HepG2 (cell line): ENCODE data around the gene HSPA1L. TPM values are rescaled to one million over a fixed set of nuclear protein-coding genes. Genes with fewer than 3 reads are reported as not detected.

Experiments
- ELF4 ChIP-seq: sonication (generic); formaldehyde crosslinking; IDR thresholded peaks from 2 replicates; pipeline ENCODE4 v1.5.0; 2020; ENCODE audit warnings: missing genetic modification reagents, mild to moderate bottlenecking, moderate library complexity, borderline replicate concordance
- ETV6 ChIP-seq: sonication (generic); formaldehyde crosslinking; conservative IDR thresholded peaks from 2 replicates; pipeline ENCODE4 v1.4.0; 2020; ENCODE audit warnings: missing genetic modification reagents
- FOXC1 ChIP-seq: sonication (generic); formaldehyde crosslinking; IDR thresholded peaks from 2 replicates; pipeline ENCODE4 v1.8.0; 2022; ENCODE audit warnings: mild to moderate bottlenecking, missing genetic modification reagents, borderline replicate concordance
- GABPB1 ChIP-seq: IDR thresholded peaks from 2 replicates; pipeline ENCODE4 v1.6.1; 2016; ENCODE audit warnings: mild to moderate bottlenecking, missing genetic modification reagents, moderate library complexity, missing compliant biosample characterization
- HOXA9 ChIP-seq: sonication (generic); formaldehyde crosslinking; IDR thresholded peaks from 2 replicates; pipeline ENCODE4 v1.8.1; 2022; ENCODE audit warnings: missing genetic modification reagents, mild to moderate bottlenecking, moderate library complexity, borderline replicate concordance
- KDM4B ChIP-seq: sonication (generic); formaldehyde crosslinking; IDR thresholded peaks from 2 replicates; pipeline ENCODE4 v1.4.0; 2020; ENCODE audit warnings: missing genetic modification reagents
- KDM5A ChIP-seq: fragments of 200-600 bp; sonication (generic); IDR thresholded peaks from 2 replicates; pipeline ENCODE4 v1.7.0; 2018; ENCODE audit warnings: antibody characterized with exemption, mild to moderate bottlenecking, low read length, borderline replicate concordance
- POLR2G ChIP-seq: fragments of 200-400 bp; formaldehyde crosslinking; IDR thresholded peaks from 2 replicates; pipeline ENCODE4 v1.6.1; 2018; ENCODE audit warnings: mild to moderate bottlenecking, low read depth, low read length, moderate library complexity
- SMAD1 ChIP-seq: sonication (generic); formaldehyde crosslinking; IDR thresholded peaks from 2 replicates; pipeline ENCODE4 v1.4.0; 2020; ENCODE audit warnings: missing genetic modification reagents, low read depth, mild to moderate bottlenecking, borderline replicate concordance
- SNAI1 ChIP-seq: sonication (generic); formaldehyde crosslinking; IDR thresholded peaks from 2 replicates; pipeline ENCODE4 v1.5.0; 2020; ENCODE audit warnings: mild to moderate bottlenecking, missing genetic modification reagents, borderline replicate concordance
- SOX5 ChIP-seq: IDR thresholded peaks from 2 replicates; pipeline ENCODE4 v1.6.1; 2016; ENCODE audit warnings: borderline replicate concordance
- TAF1 ChIP-seq: sonication (generic); formaldehyde crosslinking; IDR thresholded peaks from 2 replicates; pipeline ENCODE4 v1.4.0; 2020; ENCODE audit warnings: missing genetic modification reagents
- ZBTB3 ChIP-seq: sonication (generic); formaldehyde crosslinking; IDR thresholded peaks from 2 replicates; pipeline ENCODE4 v1.4.0; 2020; ENCODE audit warnings: low read depth, mild to moderate bottlenecking, moderate library complexity, missing genetic modification reagents, borderline replicate concordance
- ZMYM2 ChIP-seq: sonication (generic); formaldehyde crosslinking; IDR thresholded peaks from 2 replicates; pipeline ENCODE4 v1.8.0; 2022; ENCODE audit warnings: mild to moderate bottlenecking, missing genetic modification reagents
- ZNF230 ChIP-seq: sonication (generic); formaldehyde crosslinking; IDR thresholded peaks from 2 replicates; pipeline ENCODE4 v1.4.0; 2020; ENCODE audit warnings: mild to moderate bottlenecking, missing genetic modification reagents
- ZNF234 ChIP-seq: sonication (generic); formaldehyde crosslinking; conservative IDR thresholded peaks from 2 replicates; pipeline ENCODE4 v1.5.1; 2020; ENCODE audit warnings: mild to moderate bottlenecking, missing genetic modification reagents
- ZNF616 ChIP-seq: sonication (generic); formaldehyde crosslinking; IDR thresholded peaks from 2 replicates; pipeline ENCODE4 v1.5.0; 2020; ENCODE audit warnings: low read depth, mild to moderate bottlenecking, missing genetic modification reagents
- ZNF816 ChIP-seq: sonication (generic); formaldehyde crosslinking; IDR thresholded peaks from 2 replicates; pipeline ENCODE4 v1.8.0; 2022; ENCODE audit warnings: missing genetic modification reagents, mild to moderate bottlenecking, borderline replicate concordance
- polyA plus RNA-seq, 8 experiments: library from polyadenylated mRNA; depleted of rRNA in 3 of 8; stranded (reverse) in 7 of 8; unstranded in 1 of 8; fragments of >200 nt; fragmentation: Illumina TruSeq in 4 of 8; extraction: Trizol in 4 of 8; gene quantifications; 2 replicates each; pipeline versions ENCODE4 v1.2.1 to v1.2.3, GENCODE V29; 2011 to 2016; ENCODE audit warnings: low read depth in 4 of 8, missing spikeins in 1 of 8, mixed read lengths in 1 of 8; ENCODE audit not compliant: insufficient read depth in 1 of 8
- total RNA-seq, 5 experiments: library from RNA; depleted of rRNA; stranded (reverse); fragments of >200 nt; fragmentation: Illumina TruSeq; extraction: Trizol; gene quantifications; 2 replicates each; pipeline ENCODE4 v1.2.3, GENCODE V29; 2016; ENCODE audit warnings: low read depth in 1 of 5
- TF ChIP-seq, protein P1 (sequence below): sonication (generic); formaldehyde crosslinking; IDR thresholded peaks from 2 replicates; pipeline ENCODE4 v1.5.0; 2020; ENCODE audit warnings: mild to moderate bottlenecking, missing genetic modification reagents, moderate library complexity
- TF ChIP-seq, protein P2 (sequence below): sonication (generic); formaldehyde crosslinking; IDR thresholded peaks from 2 replicates; pipeline ENCODE4 v1.4.0; 2020; ENCODE audit warnings: mild to moderate bottlenecking, missing genetic modification reagents
- TF ChIP-seq, protein P3 (sequence below): sonication (generic); formaldehyde crosslinking; IDR thresholded peaks from 2 replicates; pipeline ENCODE4 v1.4.0; 2020; ENCODE audit warnings: missing genetic modification reagents

Gene HSPA1L
- total and polyA plus RNA-seq, 2 of the 13 experiments (the other 11 are each of a cell fraction or from before 2014, with no cell fraction given), result 0.55 to 1.0 TPM

DNA sequence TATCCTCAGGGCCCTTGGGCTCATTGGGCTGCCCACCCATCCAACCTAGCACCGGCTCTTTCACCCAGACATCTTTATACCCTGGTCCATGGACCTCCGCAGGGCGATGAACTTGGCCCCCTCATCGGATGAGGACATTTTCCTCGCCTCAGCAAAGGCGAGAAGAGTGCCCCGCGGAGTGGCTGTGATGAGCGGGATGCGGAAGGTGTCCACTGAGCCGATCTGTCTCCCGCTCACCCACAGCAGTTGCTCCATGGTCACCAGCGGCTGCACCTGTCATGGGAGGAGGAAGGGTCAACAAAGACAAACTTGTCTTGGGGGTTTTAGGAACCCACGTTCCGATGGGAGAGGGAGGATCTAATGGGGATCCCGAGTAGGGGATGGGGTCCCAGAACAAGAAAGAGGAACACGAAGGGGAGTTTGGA is 46.8 kb upstream of the HSPA1L start (continued):
- TF ChIP-seq, protein P1, sequence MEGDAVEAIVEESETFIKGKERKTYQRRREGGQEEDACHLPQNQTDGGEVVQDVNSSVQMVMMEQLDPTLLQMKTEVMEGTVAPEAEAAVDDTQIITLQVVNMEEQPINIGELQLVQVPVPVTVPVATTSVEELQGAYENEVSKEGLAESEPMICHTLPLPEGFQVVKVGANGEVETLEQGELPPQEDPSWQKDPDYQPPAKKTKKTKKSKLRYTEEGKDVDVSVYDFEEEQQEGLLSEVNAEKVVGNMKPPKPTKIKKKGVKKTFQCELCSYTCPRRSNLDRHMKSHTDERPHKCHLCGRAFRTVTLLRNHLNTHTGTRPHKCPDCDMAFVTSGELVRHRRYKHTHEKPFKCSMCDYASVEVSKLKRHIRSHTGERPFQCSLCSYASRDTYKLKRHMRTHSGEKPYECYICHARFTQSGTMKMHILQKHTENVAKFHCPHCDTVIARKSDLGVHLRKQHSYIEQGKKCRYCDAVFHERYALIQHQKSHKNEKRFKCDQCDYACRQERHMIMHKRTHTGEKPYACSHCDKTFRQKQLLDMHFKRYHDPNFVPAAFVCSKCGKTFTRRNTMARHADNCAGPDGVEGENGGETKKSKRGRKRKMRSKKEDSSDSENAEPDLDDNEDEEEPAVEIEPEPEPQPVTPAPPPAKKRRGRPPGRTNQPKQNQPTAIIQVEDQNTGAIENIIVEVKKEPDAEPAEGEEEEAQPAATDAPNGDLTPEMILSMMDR (CRISPR knock-in tag), result no peak
- TF ChIP-seq TAF1 (CRISPR knock-in tag) (no peak), SMAD1 (CRISPR knock-in tag) (peak; percentile 12; the same call in 1 of the 2 replicates), KDM5A (no peak), GABPB1 (CRISPR knock-in tag) (no peak), ZNF234 (CRISPR knock-in tag) (no peak), SNAI1 (no peak), FOXC1 (CRISPR knock-in tag) (no peak), POLR2G (no peak), ZNF616 (CRISPR knock-in tag) (no peak), ZNF230 (CRISPR knock-in tag) (no peak), ZBTB3 (CRISPR knock-in tag) (no peak), ELF4 (CRISPR knock-in tag) (0 out of 2 replicates have a peak, but pooled peaks have one; percentile 1), HOXA9 (CRISPR knock-in tag) (no peak), KDM4B (CRISPR knock-in tag) (no peak), SOX5 (CRISPR knock-in tag) (no peak), ETV6 (no peak), ZMYM2 (CRISPR knock-in tag) (0 out of 2 replicates have a peak, but pooled peaks have one; percentile 33), ZNF816 (CRISPR knock-in tag) (no peak)
- TF ChIP-seq, protein P2, sequence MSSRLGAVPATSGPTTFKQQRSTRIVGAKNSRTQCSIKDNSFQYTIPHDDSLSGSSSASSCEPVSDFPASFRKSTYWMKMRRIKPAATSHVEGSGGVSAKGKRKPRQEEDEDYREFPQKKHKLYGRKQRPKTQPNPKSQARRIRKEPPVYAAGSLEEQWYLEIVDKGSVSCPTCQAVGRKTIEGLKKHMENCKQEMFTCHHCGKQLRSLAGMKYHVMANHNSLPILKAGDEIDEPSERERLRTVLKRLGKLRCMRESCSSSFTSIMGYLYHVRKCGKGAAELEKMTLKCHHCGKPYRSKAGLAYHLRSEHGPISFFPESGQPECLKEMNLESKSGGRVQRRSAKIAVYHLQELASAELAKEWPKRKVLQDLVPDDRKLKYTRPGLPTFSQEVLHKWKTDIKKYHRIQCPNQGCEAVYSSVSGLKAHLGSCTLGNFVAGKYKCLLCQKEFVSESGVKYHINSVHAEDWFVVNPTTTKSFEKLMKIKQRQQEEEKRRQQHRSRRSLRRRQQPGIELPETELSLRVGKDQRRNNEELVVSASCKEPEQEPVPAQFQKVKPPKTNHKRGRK (CRISPR knock-in tag), result no peak
- TF ChIP-seq, protein P3, sequence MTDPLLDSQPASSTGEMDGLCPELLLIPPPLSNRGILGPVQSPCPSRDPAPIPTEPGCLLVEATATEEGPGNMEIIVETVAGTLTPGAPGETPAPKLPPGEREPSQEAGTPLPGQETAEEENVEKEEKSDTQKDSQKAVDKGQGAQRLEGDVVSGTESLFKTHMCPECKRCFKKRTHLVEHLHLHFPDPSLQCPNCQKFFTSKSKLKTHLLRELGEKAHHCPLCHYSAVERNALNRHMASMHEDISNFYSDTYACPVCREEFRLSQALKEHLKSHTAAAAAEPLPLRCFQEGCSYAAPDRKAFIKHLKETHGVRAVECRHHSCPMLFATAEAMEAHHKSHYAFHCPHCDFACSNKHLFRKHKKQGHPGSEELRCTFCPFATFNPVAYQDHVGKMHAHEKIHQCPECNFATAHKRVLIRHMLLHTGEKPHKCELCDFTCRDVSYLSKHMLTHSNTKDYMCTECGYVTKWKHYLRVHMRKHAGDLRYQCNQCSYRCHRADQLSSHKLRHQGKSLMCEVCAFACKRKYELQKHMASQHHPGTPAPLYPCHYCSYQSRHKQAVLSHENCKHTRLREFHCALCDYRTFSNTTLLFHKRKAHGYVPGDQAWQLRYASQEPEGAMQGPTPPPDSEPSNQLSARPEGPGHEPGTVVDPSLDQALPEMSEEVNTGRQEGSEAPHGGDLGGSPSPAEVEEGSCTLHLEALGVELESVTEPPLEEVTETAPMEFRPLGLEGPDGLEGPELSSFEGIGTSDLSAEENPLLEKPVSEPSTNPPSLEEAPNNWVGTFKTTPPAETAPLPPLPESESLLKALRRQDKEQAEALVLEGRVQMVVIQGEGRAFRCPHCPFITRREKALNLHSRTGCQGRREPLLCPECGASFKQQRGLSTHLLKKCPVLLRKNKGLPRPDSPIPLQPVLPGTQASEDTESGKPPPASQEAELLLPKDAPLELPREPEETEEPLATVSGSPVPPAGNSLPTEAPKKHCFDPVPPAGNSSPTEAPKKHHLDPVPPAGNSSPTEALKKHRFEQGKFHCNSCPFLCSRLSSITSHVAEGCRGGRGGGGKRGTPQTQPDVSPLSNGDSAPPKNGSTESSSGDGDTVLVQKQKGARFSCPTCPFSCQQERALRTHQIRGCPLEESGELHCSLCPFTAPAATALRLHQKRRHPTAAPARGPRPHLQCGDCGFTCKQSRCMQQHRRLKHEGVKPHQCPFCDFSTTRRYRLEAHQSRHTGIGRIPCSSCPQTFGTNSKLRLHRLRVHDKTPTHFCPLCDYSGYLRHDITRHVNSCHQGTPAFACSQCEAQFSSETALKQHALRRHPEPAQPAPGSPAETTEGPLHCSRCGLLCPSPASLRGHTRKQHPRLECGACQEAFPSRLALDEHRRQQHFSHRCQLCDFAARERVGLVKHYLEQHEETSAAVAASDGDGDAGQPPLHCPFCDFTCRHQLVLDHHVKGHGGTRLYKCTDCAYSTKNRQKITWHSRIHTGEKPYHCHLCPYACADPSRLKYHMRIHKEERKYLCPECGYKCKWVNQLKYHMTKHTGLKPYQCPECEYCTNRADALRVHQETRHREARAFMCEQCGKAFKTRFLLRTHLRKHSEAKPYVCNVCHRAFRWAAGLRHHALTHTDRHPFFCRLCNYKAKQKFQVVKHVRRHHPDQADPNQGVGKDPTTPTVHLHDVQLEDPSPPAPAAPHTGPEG, result no peak
- TF ChIP-seq, all 625 proteins: peak for 14
